Measurements from ENCODE around the gene ULK4. TPM values are rescaled to one million over a fixed set of nuclear protein-coding genes. Genes with fewer than 3 reads are reported as not detected.

Gene ULK4
- total and polyA plus RNA-seq, 12 donors, result 1.6 to 24.5 (median 6.9) TPM

DNA sequence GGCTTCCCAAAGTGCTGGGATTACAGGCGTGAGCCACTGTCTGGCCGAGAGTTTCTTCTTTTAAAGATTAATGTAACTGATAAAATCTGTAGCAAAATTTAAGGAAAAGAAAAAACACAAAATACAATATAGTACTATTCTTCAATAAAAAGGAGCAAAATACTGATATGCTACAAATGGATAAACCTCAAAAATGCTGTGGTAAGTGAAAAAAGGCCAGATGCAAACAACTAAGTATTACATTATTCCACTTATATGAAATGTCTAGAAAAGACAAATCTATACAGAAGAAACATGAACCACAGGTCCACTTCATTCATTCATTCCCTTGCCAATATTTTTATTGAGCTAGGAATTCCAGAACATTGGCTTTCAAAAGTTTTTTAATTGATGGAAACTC is 463.1 kb downstream of the ULK4 start:
- 88 to 99% (median 92%) methylated on average over 2 of the region's 2 CpGs for WGBS, 4 donors
- H3K27me3 ChIP-seq, result no peaks in the 10 kb centered on the region
- no peaks in the 10 kb centered on the region for H3K36me3 ChIP-seq (replicated peaks in 1 of 2)
- no peak overlapping the region for H3K4me3 ChIP-seq
- DNase-seq, result no peak
- H3K9me3 ChIP-seq (replicated peaks in 1 of 3), result no peaks in the 10 kb centered on the region
- no peak for TF ChIP-seq POLR2A (IDR thresholded peaks at IDR 0.05)
- TF ChIP-seq, protein P1, sequence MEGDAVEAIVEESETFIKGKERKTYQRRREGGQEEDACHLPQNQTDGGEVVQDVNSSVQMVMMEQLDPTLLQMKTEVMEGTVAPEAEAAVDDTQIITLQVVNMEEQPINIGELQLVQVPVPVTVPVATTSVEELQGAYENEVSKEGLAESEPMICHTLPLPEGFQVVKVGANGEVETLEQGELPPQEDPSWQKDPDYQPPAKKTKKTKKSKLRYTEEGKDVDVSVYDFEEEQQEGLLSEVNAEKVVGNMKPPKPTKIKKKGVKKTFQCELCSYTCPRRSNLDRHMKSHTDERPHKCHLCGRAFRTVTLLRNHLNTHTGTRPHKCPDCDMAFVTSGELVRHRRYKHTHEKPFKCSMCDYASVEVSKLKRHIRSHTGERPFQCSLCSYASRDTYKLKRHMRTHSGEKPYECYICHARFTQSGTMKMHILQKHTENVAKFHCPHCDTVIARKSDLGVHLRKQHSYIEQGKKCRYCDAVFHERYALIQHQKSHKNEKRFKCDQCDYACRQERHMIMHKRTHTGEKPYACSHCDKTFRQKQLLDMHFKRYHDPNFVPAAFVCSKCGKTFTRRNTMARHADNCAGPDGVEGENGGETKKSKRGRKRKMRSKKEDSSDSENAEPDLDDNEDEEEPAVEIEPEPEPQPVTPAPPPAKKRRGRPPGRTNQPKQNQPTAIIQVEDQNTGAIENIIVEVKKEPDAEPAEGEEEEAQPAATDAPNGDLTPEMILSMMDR (IDR thresholded peaks at IDR 0.05), result no peak
- no peak overlapping the region for H3K27ac ChIP-seq
- no peaks in the 10 kb centered on the region for H3K4me1 ChIP-seq (replicated peaks in 1 of 2)
- intact Hi-C loops (cut with DNase I), result no loop called here

DNA sequence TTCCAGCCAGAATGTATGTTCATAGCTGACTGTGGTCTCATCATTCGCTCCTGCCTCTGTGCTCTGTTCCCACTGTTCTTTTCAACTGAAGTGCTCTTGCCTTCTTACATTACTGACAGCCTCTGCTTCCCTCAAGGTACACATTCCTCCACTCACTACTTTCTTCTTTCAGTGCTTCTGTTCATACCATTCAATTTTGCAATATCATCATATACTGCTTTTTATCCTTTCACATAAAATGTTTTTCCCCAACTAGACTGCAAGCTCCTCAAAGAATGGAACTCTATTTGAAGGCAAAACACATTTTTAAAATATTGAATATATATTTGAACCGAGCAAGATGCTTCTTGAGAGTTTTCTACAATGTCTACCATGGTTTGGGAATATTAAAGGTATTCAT is 471.5 kb downstream of the ULK4 start:
- no peak overlapping the region for H3K27ac ChIP-seq
- DNase-seq, result no peak
- H3K36me3 ChIP-seq (replicated peaks in 1 of 2), result no peaks in the 10 kb centered on the region
- TF ChIP-seq POLR2A (IDR thresholded peaks at IDR 0.05), result no peak
- TF ChIP-seq, protein P1 (IDR thresholded peaks at IDR 0.05), result no peak
- 91 to 94% (median 93%) methylated on average over 2 of the region's 2 CpGs for WGBS, 4 donors
- H3K27me3 ChIP-seq, result no peaks in the 10 kb centered on the region
- intact Hi-C loops (cut with DNase I), result no loop called here
- H3K9me3 ChIP-seq (replicated peaks in 1 of 3), result no peaks in the 10 kb centered on the region
- H3K4me1 ChIP-seq (replicated peaks in 1 of 2), result no peaks in the 10 kb centered on the region
- H3K4me3 ChIP-seq, result no peak overlapping the region

DNA sequence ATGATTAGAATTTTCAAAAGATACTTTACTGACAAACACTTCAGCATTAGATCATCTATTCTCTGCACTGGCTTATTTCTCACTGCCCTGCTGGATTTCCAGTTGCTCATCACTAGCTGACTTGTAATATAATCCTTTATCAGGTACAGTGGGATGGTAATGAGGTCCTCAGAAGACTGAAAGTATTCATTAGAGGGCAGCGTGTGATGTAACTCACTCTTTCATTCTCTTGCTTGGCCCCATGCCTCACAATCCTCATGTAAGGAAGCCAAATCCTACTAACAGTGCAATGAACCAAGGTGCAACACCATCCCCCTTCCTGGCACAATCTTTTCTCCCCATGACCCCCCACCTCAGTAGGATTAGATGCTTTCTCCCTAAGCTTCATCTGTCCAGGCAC is 472.7 kb downstream of the ULK4 start:
- 72 to 84% (median 79%) methylated on average over 1 of the region's 1 CpG for WGBS, 4 donors
- Histone ChIP-seq H3K4me3 (no peak overlapping the region), H3K36me3 (replicated peaks in 1 of 2) (no peaks in the 10 kb centered on the region), H3K27ac (no peak overlapping the region), H3K4me1 (replicated peaks in 1 of 2) (no peaks in the 10 kb centered on the region), H3K27me3 (no peaks in the 10 kb centered on the region), H3K9me3 (replicated peaks in 1 of 3) (no peaks in the 10 kb centered on the region)
- DNase-seq, result no peak
- intact Hi-C loops (cut with DNase I), result no loop called here
- TF ChIP-seq, protein P1 (IDR thresholded peaks at IDR 0.05), result no peak
- TF ChIP-seq POLR2A (IDR thresholded peaks at IDR 0.05), result no peak

DNA sequence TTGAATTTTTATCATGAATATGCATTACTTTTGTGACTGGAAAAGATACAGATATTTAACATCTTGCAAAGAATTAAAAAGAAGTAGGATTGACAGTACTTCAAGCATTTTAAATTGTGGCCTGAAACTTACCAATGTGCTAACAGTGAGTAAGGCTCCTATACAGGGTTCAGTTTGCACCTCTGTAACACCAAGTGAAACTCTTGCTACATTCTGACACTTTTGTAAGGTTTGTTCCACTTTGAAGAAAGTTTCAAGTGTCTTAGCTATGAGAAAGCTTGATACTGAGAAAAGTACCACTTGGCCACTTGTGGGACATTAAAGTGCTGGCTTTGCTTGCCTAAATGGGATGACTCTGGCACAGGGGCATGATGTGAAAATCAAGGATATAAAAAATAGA is 473.4 kb downstream of the ULK4 start:
- H3K4me3 ChIP-seq, result no peak overlapping the region
- H3K27ac ChIP-seq, result no peak overlapping the region
- DNase-seq, result no peak
- TF ChIP-seq, protein P1 (IDR thresholded peaks at IDR 0.05), result no peak
- no peak for TF ChIP-seq POLR2A (IDR thresholded peaks at IDR 0.05)
- H3K36me3 ChIP-seq (replicated peaks in 1 of 2), result no peaks in the 10 kb centered on the region
- no peaks in the 10 kb centered on the region for H3K9me3 ChIP-seq (replicated peaks in 1 of 3)
- intact Hi-C loops (cut with DNase I), result no loop called here
- no peaks in the 10 kb centered on the region for H3K4me1 ChIP-seq (replicated peaks in 1 of 2)
- H3K27me3 ChIP-seq, result no peaks in the 10 kb centered on the region
